Measurements from ENCODE around the gene CCR7.

DNA sequence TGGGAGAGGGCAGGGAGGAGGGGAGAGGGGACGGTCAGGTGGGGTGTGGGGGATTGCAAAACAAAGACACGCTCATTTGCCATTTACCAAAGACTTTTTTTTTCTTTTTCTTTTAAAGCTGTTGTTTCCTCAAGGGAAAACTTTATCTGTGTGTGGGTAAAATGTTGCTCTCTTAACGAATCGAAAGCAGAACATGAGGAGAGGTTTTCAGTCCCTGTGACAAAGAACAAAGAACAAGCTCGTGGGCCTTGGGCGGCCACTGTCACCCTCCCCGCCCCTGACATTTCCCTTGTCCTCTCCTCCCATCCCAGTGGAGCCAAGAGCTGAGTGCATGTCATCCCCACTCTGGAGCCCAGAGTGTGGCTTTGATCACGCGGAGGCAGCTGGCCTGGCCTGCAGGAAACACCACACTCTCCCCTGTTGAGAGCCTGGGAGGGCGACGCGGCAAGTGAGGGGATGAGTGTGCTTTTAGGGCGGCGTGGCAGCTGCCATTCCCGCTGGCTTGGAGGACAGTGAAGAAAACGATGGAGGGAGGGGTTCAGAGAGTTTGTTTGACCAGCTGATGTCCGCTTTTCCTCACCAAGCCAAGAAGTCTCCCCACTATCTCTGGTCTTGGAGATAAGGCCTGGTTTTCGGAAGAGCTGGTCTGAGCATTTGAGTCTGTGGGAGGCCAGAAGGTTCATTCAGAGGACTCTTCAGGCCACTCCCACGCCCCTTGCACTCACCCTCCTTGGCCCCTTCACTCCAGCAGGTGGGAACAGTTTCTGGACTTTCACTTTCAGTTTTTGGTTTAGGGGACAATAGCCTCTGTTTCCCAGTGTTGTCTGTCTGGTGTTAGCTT is 11.4 kb downstream of the CCR7 start:
- TF ChIP-seq, protein P1, sequence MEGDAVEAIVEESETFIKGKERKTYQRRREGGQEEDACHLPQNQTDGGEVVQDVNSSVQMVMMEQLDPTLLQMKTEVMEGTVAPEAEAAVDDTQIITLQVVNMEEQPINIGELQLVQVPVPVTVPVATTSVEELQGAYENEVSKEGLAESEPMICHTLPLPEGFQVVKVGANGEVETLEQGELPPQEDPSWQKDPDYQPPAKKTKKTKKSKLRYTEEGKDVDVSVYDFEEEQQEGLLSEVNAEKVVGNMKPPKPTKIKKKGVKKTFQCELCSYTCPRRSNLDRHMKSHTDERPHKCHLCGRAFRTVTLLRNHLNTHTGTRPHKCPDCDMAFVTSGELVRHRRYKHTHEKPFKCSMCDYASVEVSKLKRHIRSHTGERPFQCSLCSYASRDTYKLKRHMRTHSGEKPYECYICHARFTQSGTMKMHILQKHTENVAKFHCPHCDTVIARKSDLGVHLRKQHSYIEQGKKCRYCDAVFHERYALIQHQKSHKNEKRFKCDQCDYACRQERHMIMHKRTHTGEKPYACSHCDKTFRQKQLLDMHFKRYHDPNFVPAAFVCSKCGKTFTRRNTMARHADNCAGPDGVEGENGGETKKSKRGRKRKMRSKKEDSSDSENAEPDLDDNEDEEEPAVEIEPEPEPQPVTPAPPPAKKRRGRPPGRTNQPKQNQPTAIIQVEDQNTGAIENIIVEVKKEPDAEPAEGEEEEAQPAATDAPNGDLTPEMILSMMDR (IDR thresholded peaks at IDR 0.05; ENCODE audit: low read length): no peak
- no peak for TF ChIP-seq EZH2 (optimal IDR thresholded peaks at IDR 0.05; ENCODE audit: low read depth, low read length)
- TF ChIP-seq EZH2phosphoT487 (IDR thresholded peaks at IDR 0.05; ENCODE audit: low read length): no peak
